HG02588 (cell line): ENCODE data around the gene NFKBIA.
"Not testable (repeated sequence)": the region's sequence is repeated elsewhere in the genome, so short reads cannot be mapped to it uniquely, and the experiment has no call there.

ENCODE experiments used
- ATAC-seq: cut with Tn5 transposase; IDR thresholded peaks from one replicate; pipeline ENCODE4 v1.9.1; 2021; ENCODE audit warnings: mild to moderate bottlenecking, moderate library complexity; ENCODE audit not compliant: unreplicated experiment

The NFKBIA gene

GRCh38 chr14:35409595-35409994 is 5.0 kb upstream of the NFKBIA start:
- no peak for ATAC-seq

DNA sequence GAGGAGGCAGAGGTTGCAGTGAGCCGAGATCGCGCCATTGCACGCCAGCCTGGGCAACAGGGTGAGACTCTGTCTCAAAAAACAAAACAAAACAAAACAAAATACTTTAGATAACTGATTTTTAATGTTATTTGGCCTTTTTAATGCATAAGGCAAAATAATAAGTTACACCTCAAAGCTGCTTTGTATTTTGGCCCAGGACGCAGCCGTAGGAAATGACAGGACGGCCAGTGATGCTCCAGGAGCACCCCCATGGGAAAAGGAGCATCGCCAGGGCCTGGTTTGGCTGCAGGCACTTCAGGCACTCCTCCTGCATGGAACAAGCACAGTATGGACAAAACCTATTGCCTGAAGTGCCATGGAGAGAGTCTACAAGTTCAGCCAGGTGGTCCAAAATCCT is 3.5 kb upstream of the NFKBIA start:
- ATAC-seq = no peak

DNA sequence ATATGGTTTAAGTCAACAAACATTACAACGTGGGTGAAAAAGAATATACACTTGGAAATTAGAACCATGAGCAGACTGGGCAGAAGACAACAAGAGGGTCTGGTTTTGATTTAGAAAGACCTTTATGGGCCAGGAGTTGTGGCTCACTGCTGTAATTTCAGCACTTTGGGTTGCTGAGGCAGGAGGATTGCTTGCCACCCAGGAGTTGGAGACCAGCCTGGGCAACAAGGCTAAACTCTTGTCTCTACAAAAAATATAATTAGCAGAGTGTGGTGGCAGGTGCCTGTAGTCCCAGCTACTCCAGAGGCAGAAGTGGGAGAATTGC is 2.7 kb upstream of the NFKBIA start:
- ATAC-seq = no peak

GRCh38 chr14:35406506-35407305 is 2.2 kb upstream of the NFKBIA start:
- no peak for ATAC-seq

DNA sequence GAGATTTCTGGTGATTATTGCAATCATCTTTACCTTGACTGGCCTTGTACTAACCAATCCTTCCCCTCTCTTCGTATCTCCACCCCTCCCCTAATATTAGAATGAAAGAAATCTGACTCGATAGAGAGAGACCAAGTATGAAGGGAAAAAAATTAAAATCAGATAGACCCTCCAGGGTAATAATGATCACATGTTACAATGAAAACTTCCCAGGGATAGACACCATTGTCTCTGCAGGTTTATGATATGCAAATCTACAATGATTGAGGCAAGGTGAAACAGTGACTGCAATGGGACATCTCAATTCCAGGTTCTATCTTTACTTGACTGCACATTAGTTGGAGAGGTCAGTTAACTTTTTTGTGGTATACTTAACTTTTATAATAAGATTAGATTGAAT is 1.5 kb upstream of the NFKBIA start:
- ATAC-seq = no peak

DNA sequence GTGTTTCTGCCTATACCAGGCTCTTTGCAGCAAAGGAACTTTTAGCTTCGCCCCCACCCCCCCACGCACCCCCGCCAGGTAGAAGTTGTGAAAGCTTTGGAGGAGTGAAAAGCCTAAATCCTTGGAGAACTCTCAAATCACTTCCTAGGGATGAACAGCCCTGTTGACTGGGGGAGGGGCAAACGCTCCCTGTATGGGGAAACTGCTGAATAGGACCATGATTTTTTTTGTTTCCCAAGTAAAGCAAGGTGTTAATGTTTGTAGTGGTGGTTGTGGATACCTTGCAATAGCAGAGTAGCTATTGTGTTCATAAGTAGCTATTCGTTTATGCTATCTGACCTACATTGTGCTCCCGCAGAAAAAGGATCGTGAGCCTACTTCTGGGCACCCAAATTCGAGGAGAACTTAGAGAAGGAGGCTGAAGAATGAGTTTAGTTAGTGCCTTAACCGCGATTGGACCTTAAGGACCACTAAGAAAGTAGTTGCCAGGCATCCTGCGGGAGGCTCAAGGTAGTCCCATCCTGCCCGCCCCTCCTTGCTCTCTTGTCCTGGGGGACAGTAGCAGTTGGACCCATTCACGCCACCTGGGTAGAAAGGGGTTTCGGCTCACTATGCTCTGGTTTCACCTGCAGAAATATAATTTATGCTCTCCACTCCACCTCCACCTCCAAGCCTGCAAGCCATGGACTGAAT is 901 bp upstream of the NFKBIA start:
- ATAC-seq = no peak

DNA sequence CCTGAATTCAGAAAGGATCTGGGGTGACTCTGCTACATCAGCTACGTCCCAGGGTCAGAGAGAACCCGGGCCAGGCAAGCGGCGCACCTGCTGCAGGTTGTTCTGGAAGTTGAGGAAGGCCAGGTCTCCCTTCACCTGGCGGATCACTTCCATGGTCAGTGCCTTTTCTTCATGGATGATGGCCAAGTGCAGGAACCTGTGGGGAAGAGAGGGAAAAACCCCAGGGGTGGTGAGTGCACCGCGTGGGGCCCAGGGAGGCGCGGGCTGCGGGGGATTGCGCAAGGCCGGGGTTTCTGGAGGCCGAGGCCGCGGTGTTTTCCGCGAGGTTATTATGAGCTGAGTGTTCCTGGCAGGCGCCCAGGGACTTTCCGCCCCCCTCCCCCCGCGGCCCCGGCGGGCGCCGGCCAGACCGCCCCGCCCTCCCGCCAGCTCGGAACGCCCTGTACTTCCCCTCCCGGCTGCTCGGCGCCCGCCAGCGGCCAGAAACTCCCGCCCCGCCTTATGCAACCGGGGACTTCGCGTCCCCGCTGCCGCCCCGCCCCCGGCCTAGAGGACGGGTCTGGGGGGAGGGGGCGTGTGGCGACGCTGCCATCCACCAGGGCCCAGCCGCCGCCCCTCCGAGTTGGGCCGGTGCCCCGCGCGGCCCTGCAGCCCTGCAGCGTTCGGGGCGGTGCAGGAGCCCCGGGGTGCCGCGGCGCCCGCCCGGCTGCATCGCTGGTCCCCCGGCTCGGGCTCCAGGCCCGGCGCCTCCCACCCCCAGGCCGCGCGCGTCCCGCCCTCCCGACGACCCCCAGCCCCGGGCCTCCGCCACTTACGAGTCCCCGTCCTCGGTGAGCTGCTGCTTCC is 723 bp downstream of the NFKBIA start:
- ATAC-seq = peak; percentile 53

- ATAC-seq = no peak
Observed at GRCh38 chr14:35403114-35403602, 1.4 kb downstream of the NFKBIA start.

DNA sequence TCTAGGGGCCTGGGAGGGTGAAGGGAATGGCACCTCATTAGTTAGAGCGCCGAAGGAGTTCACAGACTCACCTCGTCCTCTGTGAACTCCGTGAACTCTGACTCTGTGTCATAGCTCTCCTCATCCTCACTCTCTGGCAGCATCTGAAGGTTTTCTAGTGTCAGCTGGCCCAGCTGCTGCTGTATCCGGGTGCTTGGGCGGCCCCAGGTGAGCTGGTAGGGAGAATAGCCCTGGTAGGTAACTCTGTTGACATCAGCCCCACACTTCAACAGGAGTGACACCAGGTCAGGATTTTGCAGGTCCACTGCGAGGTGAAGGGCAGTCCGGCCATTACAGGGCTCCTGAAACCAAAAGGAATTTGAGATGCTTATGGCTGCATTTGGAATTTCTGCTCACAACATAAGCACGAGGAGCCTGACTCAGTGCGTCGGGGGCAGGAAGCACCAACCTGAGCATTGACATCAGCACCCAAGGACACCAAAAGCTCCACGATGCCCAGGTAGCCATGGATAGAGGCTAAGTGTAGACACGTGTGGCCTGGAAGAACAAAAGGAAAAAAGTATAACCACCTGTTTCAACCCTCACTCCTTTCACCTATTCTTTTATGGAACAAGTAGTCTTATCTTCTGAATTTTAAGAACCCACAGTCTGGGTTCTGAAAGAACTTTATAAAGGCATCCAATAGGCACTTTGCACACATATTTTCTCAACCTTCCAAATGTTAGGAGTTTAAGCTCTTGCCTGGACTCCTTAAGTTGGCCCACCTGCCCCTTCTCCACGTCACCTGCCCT is 2.0 kb downstream of the NFKBIA start:
- no peak for ATAC-seq

DNA sequence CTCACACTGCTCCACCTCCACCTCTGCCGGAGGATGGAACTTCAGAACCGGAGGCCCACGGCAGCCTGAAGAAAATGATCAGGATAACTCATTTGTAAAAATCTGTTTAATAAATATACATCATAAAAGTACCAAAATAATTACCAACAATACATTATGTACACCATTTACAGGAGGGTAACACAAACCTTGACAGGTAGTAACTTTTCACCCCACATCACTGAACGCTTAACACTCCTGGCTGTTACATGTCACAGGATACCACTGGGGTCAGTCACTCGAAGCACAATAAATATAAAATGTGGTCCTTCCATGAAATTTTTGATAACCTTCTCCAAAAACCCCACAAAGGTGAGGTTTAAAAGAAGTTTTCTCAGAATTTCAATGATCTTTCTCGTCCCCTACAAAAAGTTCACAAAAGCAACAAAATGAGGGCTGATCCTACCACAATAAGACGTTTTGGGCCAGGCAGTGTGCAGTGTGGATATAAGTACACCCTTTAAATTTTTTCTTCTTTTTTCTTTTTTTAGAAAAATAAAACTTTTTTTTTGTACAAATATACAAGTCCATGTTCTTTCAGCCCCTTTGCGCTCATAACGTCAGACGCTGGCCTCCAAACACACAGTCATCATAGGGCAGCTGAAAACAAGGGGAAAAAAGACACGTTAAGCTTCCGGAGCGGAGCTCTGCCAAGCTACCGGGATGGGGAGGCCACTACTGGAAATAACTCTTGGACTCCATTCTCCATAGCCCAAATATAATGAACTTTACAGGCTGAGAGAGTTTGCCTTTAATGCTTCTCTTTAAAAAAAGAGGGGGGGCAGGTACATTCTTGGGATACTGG is 2.9 kb downstream of the NFKBIA start:
- no peak for ATAC-seq

- ATAC-seq = no peak
Observed at GRCh38 chr14:35400648-35401421, 3.7 kb downstream of the NFKBIA start.

DNA sequence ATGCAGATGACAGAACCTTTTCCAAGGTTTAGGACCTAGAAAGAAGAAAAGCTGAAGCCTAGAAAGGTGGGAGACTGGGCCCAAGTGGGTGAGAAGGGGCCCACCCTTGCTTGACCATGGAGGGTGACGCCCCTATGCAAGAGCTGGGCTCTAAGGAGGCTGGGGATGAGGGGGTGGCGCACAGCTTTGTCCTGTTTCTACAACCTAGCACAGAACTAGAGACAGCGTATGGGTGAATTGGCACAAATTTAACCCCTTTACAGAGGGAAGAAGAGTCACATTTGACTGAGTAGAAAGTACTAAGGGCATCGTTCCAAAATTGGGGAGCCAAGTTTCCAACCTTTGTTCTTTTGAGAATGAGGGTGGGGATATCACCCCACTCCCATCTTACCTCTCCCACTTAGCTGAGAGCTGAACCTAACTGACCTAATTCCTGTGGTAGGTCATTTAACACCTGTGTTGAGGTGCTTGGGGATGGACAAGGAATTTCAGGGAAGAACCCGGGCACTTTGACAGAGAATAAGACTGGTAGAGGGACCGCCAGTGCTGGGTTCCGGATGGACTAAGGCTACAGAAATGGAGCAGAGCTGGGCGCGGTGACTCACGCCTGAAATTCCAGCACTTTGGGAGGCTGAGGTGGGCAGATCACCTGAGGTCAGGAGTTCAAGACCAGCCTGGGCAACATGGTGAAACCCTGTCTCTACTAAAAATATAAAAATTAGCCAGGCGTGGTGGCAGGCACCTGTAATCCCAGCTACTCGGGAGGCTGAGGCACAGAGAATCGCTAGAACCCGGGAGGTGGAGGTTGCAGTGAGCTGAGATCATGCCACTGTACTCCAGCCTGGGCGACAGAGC is 5.2 kb downstream of the NFKBIA start:
- ATAC-seq = no peak

DNA sequence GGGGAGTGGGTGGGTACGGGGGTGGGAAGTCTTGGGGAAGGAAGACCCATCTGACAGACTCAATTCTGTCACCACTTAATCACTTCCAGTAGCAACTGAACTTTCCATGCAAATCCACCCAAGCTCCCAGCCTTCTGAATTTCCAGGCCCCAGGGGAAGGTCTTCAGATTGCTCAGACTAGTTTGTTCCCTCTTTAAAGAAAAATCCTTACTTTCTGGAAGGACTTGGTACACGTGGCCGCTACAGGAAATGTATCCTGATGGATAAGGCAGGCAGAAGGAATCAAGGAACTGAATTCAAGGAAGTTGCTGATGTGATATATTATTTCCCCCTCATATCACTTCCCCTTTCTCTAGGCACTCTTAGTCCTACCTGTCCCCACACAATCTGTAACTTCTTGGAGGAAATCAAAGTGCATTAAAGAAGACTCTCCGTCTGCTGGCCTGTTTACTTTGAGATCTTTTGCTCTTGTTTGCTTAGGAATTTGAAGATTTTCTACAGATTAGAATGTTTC is 6.4 kb downstream of the NFKBIA start:
- ATAC-seq = no peak

DNA sequence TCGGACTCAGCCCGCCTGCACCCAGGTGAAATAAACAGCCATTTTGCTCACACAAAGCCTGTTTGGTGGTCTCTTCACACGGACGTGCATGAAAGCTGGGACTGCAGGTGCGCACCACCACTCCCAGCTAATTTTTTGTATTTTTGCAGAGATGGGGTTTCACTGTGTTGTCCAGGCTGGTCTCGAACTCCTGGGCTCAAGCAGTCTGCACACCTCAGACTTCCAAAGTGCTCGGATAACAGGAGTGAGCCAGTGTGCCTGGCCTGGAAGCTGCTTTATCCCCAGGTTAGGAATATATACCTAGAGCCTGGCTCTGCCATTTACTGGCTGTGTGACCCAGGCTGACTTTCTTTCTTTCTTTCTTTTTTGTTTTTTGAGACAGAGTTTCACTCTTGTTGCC is 7.9 kb downstream of the NFKBIA start:
- ATAC-seq = not testable (repeated sequence)

DNA sequence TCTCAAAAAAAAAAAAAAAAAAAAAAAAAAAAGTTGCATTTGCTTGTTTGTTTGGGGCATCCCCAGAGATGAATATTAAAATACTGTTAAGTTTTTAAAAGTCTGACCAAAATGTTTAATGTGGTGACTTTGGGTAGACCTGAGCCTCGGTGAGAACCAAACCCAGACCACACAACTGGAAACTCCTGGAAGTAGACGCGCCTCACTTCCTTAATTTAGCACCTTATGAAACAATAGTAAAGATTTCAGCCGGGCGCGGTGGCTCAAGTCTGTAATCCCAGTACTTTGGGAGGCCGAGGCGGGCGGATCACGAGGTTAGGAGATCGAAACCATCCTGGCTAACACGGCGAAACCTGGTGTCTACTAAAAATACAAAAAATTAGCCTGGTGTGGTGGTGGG is 9.3 kb downstream of the NFKBIA start:
- ATAC-seq = no peak

- no peak for ATAC-seq
Observed at GRCh38 chr14:35394326-35395013, 10.1 kb downstream of the NFKBIA start.

DNA sequence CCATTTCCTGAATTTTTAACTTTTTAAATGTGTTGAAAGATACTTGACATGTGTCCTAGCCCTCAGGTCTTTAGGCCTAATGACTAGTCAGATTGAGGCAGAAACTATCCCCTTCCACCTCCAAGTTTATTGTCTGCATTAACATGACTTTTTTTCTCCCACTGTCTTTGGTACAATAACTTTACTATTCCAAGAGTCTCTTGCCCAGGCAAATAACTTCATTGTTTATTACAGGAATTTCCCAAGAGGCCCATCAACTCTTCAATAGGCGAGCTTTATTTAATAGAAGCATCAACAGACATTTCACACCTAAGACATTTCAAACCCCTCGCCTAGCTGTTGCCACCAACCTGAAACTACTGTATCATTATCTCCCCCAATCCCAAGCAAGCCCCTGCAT is 10.7 kb downstream of the NFKBIA start:
- ATAC-seq = no peak
